ENCODE results near the gene TMEM222.
"Not testable (repeated sequence)": the region's sequence is repeated elsewhere in the genome, so short reads cannot be mapped to it uniquely, and the experiment has no call there.

The TMEM222 gene

GRCh38 chr1:27321813-27322568 is at the start of gene TMEM222:
Gene TMEM222, plus strand, starts transcription at chr1:27322163. Its CDS starts 35 bp downstream, at chr1:27322198.
- DNase-seq, result peak; percentile 93 to 98 (median 96)

- no peak for DNase-seq
Observed at GRCh38 chr1:27274204-27274603, 47.8 kb upstream of the TMEM222 start.

- DNase-seq, result no peak
Observed at GRCh38 chr1:27275696-27276095, 46.3 kb upstream of the TMEM222 start.

GRCh38 chr1:27284425-27285273 is 37.3 kb upstream of the TMEM222 start:
- DNase-seq, result peak; percentile 75 to 91 (median 80)

GRCh38 chr1:27285274-27285660 is 36.7 kb upstream of the TMEM222 start:
- no peak for DNase-seq

- DNase-seq, result not testable (repeated sequence)
Observed at GRCh38 chr1:27285821-27286220, 36.1 kb upstream of the TMEM222 start.

- not testable (repeated sequence) for DNase-seq
Observed at GRCh38 chr1:27289125-27289524, 32.8 kb upstream of the TMEM222 start.

- no peak for DNase-seq
Observed at GRCh38 chr1:27290581-27290980, 31.4 kb upstream of the TMEM222 start.

- no peak for DNase-seq
Observed at GRCh38 chr1:27292106-27292505, 29.9 kb upstream of the TMEM222 start.

GRCh38 chr1:27293915-27294314 is 28.0 kb upstream of the TMEM222 start:
- no peak for DNase-seq

- DNase-seq, result peak; percentile 15 to 70 (median 58)
Observed at GRCh38 chr1:27296773-27297291, 25.1 kb upstream of the TMEM222 start.

- DNase-seq, result no peak
Observed at GRCh38 chr1:27297903-27298302, 24.1 kb upstream of the TMEM222 start.

- no peak for DNase-seq
Observed at GRCh38 chr1:27298632-27299384, 23.2 kb upstream of the TMEM222 start.

- no peak for DNase-seq
Observed at GRCh38 chr1:27299385-27300271, 22.3 kb upstream of the TMEM222 start.

- peak; percentile 37 to 62 (median 51) for DNase-seq
Observed at GRCh38 chr1:27300341-27301051, 21.5 kb upstream of the TMEM222 start.

- DNase-seq, result no peak
Observed at GRCh38 chr1:27301052-27301422, 20.9 kb upstream of the TMEM222 start.

- no peak for DNase-seq
Observed at GRCh38 chr1:27301582-27302199, 20.3 kb upstream of the TMEM222 start.

- no peak for DNase-seq
Observed at GRCh38 chr1:27302612-27303011, 19.4 kb upstream of the TMEM222 start.

GRCh38 chr1:27303509-27303908 is 18.5 kb upstream of the TMEM222 start:
- no peak for DNase-seq

GRCh38 chr1:27306071-27306470 is 15.9 kb upstream of the TMEM222 start:
- DNase-seq, result no peak
